Tibial artery (tissue), 4 donors: ENCODE measurements around the gene ARMC8.

ENCODE experiments used
- DNase-seq, 2 donors: peaks; one replicate each; pipeline ENCODE4 v3.0.0-alpha.2; 2019
- H3K27ac ChIP-seq, 2 donors: fragments of 200-600 bp; sonication (generic) in 1 of 2; 1 replicate in 1 of 2; 2 replicates in 1 of 2; pipeline ENCODE4 v1.5.1; 2018 to 2019; ENCODE audit warnings: mild to moderate bottlenecking in 1 of 2
- H3K27me3 ChIP-seq, 2 donors: fragments of 200-600 bp; sonication (generic) in 1 of 2; one replicate each; pipeline versions ENCODE4 v1.5.1 to v1.6.0; 2016 to 2019
- H3K36me3 ChIP-seq, 3 donors: fragments of 200-600 bp; sonication (generic) in 2 of 3; one replicate each; pipeline ENCODE4 v1.5.1; 2016 to 2019; ENCODE audit warnings: mild to moderate bottlenecking in 2 of 3
- H3K4me1 ChIP-seq, 4 donors: fragments of 200-600 bp; sonication (generic) in 2 of 4; 1 replicate in 3 of 4; 2 replicates in 1 of 4; pipeline ENCODE4 v1.5.1; 2016 to 2019
- H3K4me3 ChIP-seq, 2 donors: fragments of 200-600 bp; sonication (generic) in 1 of 2; 1 replicate in 1 of 2; 2 replicates in 1 of 2; pipeline ENCODE4 v1.5.1; 2018 to 2019; ENCODE audit warnings: mild to moderate bottlenecking in 2 of 2
- H3K9me3 ChIP-seq, 3 donors: fragments of 200-600 bp; sonication (generic) in 1 of 3; one replicate each; pipeline ENCODE4 v1.5.1; 2016 to 2019
- intact Hi-C: fragments of 100-400 bp; cut with DNase I; formaldehyde crosslinking; loops from one replicate; pipeline ENCODE4 v1.15.0; 2023; ENCODE audit warnings: low total_unique reads
- TF ChIP-seq, protein P1 (sequence below), 2 experiments: fragments of 200-600 bp in 1 of 2; fragments of 450-650 bp in 1 of 2; IDR thresholded peaks; one replicate each; pipeline ENCODE4 v1.5.1; 2017 to 2019; ENCODE audit warnings: antibody characterized with exemption in 2 of 2, mild to moderate bottlenecking in 1 of 2, moderate library complexity in 1 of 2

The ARMC8 gene

DNA sequence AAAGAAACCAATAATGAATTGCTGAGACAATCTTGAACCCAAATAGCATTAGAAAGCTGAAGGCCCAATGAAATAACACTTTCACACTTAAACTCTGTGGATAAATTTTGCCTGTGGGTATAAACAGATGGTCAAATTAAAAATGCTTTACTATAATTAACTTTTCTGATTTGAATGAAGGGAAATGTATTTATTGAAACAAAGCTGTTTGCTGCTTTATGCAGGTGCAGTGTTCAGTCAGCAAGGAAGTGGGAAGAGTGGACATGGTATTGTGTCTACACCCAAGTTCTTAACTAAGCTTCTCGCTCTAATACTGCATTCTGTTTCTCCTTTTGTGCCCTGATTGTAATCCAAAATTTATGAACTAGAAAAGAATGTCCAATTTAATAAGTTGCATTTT lies 110.8 kb downstream of the ARMC8 start:
- H3K27me3 ChIP-seq, result no peaks in the 10 kb centered on the region
- no peak overlapping the region for H3K27ac ChIP-seq
- H3K4me1 ChIP-seq, result no peaks in the 10 kb centered on the region
- DNase-seq, result no peak
- no peak overlapping the region for H3K4me3 ChIP-seq
- peaks cover 27 to 59% (median 28%) of the 10 kb centered on the region in 3 donors for H3K36me3 ChIP-seq
- TF ChIP-seq, protein P1, sequence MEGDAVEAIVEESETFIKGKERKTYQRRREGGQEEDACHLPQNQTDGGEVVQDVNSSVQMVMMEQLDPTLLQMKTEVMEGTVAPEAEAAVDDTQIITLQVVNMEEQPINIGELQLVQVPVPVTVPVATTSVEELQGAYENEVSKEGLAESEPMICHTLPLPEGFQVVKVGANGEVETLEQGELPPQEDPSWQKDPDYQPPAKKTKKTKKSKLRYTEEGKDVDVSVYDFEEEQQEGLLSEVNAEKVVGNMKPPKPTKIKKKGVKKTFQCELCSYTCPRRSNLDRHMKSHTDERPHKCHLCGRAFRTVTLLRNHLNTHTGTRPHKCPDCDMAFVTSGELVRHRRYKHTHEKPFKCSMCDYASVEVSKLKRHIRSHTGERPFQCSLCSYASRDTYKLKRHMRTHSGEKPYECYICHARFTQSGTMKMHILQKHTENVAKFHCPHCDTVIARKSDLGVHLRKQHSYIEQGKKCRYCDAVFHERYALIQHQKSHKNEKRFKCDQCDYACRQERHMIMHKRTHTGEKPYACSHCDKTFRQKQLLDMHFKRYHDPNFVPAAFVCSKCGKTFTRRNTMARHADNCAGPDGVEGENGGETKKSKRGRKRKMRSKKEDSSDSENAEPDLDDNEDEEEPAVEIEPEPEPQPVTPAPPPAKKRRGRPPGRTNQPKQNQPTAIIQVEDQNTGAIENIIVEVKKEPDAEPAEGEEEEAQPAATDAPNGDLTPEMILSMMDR (IDR thresholded peaks at IDR 0.05), result no peak
- intact Hi-C loops, result no loop called here
- no peaks in the 10 kb centered on the region for H3K9me3 ChIP-seq

DNA sequence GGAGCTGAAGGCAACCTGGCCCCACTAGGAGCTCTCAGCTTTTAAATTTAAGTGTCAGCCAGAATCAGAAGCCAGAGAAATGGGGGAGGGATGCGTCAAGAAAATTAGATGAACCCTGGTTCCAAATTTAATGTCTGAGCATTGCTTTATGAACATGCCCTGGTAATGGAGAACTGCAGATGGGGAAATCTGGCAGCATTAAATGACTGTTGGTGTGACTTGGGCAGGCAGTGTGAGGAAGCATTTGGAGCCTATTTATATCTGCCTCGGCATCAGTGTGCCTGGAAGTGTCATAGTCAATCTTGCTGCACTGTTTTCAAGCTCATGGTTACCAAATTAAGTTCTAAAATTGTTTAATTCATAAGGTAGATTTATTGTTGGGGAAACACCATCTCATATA lies 113.5 kb downstream of the ARMC8 start:
- Histone ChIP-seq H3K9me3 (no peaks in the 10 kb centered on the region), H3K27ac (no peak overlapping the region), H3K4me3 (no peak overlapping the region), H3K27me3 (no peaks in the 10 kb centered on the region), H3K4me1 (no peaks in the 10 kb centered on the region), H3K36me3 (peaks cover 10 to 33% (median 19%) of the 10 kb centered on the region in 3 donors)
- DNase-seq, result no peak
- intact Hi-C loops, result no loop called here
- TF ChIP-seq, protein P1 (IDR thresholded peaks at IDR 0.05), result no peak

DNA sequence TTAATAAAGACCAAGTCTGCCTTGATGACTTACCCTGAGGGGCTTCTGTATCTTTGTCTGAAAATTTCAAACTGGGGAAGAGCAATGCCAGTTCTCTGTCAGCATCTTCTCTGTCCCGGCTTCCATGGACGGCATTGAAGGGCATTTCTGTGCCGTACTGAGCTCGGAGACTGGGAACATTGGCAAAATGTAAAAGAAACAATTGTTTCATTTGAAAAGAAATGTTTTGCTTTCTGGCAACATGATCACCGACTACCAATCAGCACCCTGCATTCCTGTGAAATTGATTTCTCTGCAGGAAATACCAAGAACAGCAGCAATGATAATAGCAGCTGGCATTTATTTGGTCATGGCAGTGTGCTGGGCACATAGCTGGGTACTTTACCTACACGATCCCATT lies 116.4 kb downstream of the ARMC8 start:
- Histone ChIP-seq H3K27me3 (no peaks in the 10 kb centered on the region), H3K36me3 (peaks cover 0 to 6% (median 3%) of the 10 kb centered on the region in 3 donors), H3K4me3 (no peak overlapping the region), H3K4me1 (no peaks in the 10 kb centered on the region), H3K9me3 (peaks cover 0 to 11% (median 8%) of the 10 kb centered on the region in 3 donors), H3K27ac (no peak overlapping the region)
- no peak for DNase-seq
- TF ChIP-seq, protein P1 (IDR thresholded peaks at IDR 0.05), result no peak
- intact Hi-C loops, result no loop called here

DNA sequence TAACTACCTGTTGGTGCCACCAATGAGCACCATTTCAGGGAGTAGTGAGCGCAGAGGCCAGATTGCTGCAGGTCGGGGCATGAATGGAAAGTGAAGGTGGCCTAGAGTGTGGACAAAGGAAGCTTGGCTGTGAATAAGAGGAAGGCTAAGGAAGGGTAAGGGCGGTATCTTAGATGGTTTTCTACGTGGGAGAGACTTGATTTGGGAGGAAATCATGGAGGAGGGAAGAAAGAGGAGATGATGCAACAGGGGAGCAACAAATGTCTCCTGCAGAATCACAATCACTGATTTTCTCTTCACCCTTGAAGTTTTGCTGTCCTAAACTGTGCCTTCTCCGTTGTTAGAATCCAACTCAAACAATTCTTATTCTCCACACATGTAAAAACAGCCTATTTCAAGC lies 120.8 kb downstream of the ARMC8 start:
- DNase-seq, result no peak
- intact Hi-C loops, result no loop called here
- H3K4me3 ChIP-seq, result no peak overlapping the region
- no peak overlapping the region for H3K27ac ChIP-seq
- H3K27me3 ChIP-seq, result no peaks in the 10 kb centered on the region
- H3K36me3 ChIP-seq, result no peaks in the 10 kb centered on the region
- no peaks in the 10 kb centered on the region for H3K4me1 ChIP-seq
- H3K9me3 ChIP-seq, result peaks cover 0 to 24% (median 21%) of the 10 kb centered on the region in 3 donors
- TF ChIP-seq, protein P1 (IDR thresholded peaks at IDR 0.05), result no peak

DNA sequence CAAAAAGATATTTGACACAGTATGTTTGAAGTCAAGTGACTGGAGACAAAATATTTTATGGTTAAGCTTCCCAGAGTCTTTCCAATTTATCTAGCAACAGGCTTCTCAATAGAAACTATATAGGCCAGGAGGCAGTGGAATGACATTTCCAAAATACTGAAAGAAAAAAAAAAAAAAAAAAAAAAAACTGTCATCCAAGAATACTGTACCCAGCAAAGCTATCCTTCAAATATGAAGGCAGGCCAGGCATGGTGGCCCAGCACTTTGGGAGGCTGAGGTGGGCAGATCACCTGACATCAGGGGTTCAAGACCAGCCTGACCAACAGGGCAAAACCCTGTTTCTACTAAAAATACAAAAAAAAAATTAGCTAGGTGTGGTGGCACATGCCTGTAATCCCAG lies 121.7 kb downstream of the ARMC8 start:
- H3K36me3 ChIP-seq, result no peaks in the 10 kb centered on the region
- TF ChIP-seq, protein P1 (IDR thresholded peaks at IDR 0.05), result no peak
- no peaks in the 10 kb centered on the region for H3K27me3 ChIP-seq
- intact Hi-C loops, result no loop called here
- DNase-seq, result no peak
- no peaks in the 10 kb centered on the region for H3K4me1 ChIP-seq
- H3K27ac ChIP-seq, result no peak overlapping the region
- no peak overlapping the region for H3K4me3 ChIP-seq
- H3K9me3 ChIP-seq, result peaks cover 0 to 24% (median 21%) of the 10 kb centered on the region in 3 donors

DNA sequence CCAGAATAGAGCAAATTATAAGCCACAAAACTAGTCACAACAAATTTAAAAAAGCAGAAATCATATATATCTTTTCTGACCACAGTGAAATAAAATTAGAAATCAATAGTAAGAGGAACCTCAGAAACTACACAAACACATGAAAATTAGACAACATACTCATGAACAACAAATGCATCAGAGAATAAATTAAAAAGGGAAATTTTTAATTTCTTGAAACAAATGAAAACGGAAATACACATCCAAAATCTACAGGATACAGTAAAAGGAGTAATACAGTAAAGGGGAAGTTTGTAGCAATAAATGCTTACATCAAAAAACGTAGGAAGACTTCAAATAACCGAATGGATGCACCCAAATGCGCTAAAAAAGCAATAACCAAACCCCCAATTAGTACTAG lies 123.4 kb downstream of the ARMC8 start:
- H3K4me3 ChIP-seq, result no peak overlapping the region
- H3K27me3 ChIP-seq, result no peaks in the 10 kb centered on the region
- no peak for DNase-seq
- TF ChIP-seq, protein P1 (IDR thresholded peaks at IDR 0.05), result no peak
- H3K36me3 ChIP-seq, result no peaks in the 10 kb centered on the region
- intact Hi-C loops, result no loop called here
- H3K27ac ChIP-seq, result no peak overlapping the region
- H3K9me3 ChIP-seq, result peaks cover 0 to 24% (median 21%) of the 10 kb centered on the region in 3 donors
- H3K4me1 ChIP-seq, result no peaks in the 10 kb centered on the region
